Measurements from ENCODE around the gene DNAH1.

DNAH1 gene

DNA sequence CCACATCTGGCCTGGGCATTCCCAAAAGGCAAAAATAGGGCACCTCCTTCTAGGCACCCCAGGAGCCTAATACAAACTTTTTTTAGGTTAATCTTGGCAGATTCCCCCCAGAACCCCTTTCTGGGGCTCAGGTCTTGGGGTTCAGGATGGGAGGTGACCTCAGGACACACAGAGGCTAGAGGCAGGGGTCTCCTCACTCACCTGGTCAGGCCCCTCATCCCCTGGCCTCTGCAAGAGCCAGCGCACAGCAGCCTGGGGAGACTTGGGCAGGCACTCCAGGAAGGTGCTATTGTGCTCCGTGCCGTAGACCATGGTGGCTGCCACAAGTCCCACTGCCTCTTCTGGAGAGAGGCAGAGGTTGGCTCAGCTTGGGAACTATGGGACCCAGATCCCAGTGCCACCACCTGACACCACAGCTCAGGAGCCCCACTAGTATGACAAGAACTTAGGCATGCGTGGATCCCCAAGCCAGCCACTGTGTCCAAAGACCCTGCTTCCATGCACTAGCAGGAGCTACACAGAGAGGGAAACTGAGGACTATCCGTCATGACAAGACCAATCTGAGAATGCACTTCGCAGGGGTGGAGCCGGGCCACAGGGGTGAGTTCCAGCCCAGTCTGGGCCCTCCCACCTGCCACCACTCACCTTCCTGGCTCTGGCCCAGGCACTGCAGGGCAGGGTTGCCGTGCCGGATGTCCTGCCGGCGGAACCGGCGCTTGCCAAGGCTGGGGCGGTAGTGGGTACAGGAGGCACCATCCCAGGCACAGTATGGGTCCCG, 121.4 kb downstream of the DNAH1 start:
- DNase-seq, result no peak

- no peak for DNase-seq
Measured at GRCh38 chr3:52438104-52438376, 121.9 kb downstream of the DNAH1 start.

DNA sequence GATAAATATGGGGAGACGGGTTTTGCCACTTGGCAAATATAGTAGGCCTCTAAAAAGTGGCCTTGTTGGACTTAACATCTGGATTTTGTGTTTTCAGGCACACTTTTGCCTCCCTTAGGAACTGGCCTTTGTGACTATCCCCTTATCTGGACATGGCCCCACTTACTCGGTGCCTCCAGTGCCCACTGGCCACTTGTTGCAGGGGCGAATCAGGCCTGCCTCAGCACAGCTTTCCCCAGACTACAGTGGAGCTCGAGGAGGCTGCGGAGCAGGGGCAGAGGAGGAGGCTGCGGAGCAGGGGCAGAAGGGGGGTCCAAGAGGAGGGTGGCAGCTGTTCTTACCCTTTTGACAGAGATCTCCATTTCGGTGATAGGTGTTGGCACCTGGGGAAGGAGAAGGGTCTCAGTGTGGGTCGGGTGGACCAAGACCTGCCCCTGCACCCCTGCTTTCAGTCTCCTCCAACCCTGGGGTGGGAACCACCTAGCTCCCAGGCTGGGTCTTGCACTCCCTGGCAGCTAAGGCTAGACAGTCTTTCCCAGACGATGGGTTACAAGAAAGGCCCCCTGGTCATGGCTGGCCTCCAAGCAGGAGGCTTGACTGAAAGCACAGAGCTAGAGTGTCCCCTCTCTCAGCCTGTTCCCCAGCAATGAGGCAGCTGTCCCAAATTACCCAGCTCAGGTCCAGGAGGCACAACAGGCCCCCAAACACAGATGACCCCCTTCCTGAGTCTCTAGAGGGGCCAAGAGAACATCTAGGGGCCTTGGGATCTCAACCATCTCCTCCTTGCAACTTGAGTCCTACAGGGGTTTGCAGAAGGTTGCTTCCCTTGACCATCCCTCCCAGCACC, 122.7 kb downstream of the DNAH1 start:
- no peak for DNase-seq

DNA sequence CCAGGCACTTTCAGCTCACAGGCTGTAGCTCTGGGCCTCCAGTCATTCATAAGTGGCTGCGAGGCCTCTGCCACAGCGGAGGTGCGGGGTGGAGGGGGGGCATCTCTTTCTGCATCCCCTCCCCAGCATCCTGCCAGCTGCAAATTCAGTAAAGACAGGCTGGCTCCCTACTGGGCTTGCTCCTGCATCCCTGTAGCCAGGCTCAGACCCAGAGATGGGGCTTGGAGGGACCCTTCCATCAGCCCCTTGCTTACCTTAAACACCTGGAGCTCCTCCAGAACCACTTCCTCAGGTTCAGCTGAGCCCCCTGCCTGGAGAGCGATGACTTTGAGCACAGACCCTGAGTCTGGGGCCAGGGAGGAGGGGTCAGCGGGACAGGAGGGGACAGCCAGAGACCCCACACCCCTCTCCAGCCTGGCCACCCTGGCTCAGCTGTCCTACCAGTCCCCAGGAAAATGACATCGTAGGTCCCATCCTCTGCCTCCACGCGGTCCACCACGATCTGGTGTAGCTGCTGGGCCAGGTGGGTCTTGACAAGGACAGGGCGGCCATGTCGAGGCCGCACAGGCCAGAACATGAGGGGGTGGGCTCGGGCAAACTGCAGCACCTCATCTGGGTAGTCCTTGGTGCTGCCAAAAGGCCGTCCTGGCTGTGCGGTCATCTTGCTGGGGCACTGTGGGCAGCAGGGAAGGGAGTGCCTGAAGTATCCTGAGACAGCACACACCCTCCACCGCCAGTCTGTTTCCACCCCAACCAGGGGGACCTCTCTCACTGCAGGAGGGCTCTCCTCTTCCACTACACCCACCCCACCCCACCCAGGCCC, 123.5 kb downstream of the DNAH1 start:
- DNase-seq, result no peak

DNA sequence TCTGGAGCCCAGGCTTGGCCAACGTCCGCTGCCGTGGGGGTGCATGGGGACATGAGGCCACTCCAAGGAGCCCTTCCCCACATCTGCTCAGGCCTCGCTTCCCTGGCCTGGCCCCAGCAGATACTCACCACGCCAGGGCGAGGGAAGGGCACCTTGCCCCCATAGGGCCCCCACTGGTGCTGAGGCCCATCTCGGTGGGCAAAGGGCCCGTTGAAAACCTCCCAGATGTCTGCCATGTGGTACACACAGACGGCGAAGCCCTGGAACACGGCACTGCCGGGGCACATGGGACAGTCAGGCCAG, 124.1 kb downstream of the DNAH1 start:
- no peak for DNase-seq

DNA sequence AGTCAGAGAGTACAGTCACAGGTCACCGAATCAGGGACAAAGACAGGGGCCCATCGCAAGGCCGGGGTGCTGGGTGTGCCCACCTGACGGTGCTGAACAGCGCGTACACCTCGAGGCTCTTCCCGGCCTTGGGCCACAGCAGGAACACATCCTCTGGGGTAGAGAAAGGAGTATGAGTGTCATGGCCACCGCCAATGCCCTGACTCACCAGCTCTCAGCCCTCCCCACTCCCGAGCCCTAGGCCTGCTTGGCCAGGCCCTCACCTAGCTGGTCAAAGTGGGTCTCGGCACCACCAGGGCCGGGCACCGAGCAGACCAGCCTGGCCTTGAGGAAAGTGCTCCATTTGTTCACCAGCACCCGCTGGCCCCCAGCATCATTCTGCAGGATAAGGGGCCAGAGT, 124.6 kb downstream of the DNAH1 start:
- no peak for DNase-seq

- DNase-seq, result no peak
Measured at GRCh38 chr3:52441091-52441771, 125.1 kb downstream of the DNAH1 start.

DNA sequence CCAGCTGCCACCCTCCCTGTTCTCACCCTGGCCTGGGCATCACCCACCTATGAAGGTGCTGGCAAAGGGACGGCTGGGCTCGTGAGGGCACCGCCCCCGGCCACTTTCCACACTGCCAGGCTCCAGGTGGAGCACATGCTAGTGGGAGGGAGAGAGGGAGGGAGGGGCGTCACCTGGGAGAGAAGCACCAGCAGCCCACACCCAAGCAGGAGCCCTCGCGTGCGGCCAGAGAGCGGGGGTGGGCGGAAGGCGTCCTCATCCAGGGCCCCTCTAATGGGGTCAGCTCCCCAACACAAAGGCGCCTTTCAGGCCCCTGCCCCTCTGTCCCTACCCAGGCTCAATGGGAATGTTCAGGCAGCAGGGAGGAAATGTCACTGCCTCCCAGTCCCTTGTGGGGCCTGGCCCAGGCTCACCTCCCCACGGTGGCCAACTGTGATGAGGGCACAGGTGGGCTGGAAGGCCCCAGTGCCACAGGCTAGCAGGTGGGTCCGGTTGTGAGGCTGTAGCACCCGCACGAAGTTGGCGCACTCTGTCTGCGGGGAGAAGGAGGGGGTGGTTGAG, 125.7 kb downstream of the DNAH1 start:
- DNase-seq, result no peak

DNA sequence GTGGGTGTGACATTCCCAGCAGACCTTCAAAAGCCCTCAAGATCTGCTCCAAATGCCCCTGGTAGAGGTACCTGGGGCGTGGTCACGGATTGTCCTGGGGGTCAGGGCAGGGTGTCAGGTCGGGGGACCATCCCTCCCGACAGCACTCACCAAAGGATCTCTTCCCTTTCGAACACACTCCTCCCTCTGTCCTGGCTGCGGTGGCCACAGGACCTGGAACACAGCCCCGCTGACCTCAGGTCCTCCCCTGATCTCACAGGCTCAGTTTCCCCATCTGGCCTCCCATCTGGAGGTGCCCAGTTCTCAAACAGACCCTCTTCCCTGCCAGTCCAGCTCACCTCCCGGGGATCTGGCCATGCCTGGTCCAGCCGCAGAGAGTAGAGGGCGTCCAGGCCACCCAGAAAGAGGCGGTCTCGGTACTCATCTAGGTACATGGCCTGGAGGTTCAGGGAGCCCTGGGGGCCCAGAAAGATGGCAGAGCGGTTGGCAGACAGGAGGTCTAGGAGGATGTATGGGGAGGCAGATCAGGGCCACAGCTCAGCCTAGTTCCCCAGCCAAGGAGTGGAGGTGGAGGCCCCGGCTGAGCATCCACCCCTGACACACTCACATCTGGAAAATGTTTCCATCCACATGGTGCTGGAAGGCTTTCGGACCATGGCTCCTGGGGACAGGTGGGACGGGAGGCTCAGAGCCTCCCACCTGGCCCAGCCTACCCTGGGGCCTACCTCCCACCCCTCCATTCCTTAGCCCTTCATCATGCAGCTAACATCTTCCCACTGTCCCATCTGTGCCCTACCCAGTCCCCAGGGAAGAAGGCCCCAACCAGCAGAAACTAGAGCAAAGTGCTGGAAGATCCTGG, 126.5 kb downstream of the DNAH1 start:
- DNase-seq, result no peak

DNA sequence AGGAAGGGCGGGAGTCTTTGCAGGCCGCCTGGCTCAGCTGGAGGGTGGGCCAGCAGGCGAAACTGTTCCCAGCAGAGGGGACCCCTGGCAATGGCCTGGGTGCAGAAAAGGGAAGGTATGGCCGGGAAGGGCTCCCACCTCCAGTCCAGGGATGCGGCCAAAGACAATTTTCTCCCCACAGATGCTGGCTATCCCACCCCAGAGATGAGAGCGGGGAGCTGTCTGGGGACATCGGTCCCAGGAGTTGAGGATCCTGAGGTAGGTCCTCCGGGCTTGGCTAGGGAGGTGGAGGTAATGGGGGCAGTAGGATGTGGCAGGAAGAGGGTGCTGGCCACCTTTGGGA, 127.1 kb downstream of the DNAH1 start:
- no peak for DNase-seq

- peak in 1 of 2 experiments; percentile 10 for DNase-seq
Measured at GRCh38 chr3:52443791-52444687, 127.9 kb downstream of the DNAH1 start.

DNA sequence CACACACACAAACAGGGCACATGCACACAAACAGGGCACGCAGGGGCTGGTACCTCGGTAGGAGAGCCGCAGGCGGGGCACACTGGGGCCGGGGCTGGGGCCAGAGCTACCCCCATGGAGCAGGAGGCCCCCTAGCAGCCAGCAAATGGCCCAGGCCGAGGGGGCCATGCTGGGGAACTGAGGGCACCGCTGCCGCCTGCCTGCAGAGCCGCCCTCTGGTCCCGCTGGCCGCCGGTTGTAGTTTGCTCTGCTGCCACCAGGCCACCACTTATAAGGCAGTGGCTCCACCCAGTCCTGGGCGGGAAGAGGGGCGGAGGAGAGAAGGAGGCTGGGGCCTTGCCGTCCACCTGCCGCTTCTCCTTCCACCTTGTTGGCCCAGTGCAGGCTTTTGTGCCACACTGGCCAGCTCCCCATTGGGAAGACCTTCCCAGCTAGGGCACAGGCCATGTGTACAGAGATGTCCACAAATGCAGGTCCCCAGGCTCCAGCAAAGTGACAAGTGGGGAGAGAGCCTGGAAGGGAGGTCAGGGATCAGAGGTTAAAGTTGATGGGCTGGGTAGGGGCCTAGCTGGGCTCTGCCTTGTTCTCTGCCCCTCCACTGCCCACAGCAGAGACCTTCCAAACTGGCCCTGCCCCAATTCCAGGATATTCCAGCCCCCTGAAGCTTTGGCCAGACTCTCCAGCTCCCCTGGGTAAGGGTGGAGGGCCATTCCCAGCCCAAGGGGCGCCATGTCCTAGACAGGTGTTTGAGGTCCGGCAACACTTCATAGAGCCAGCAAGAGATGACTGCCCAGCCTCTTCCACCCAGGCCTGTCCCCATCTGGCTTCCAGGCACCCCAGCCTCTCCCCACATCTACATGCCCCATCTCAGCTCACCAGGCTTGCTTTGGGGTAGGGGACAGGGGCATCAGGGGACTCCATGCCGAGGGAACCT, 129.0 kb downstream of the DNAH1 start, which contains the start of gene SEMA3G:
TSS of gene SEMA3G (minus strand) at position 244 of the 934 bp plus-strand sequence. CDS start at position 168, 76 bp downstream.
- DNase-seq, result peak in 1 of 2 experiments; percentile 20

DNA sequence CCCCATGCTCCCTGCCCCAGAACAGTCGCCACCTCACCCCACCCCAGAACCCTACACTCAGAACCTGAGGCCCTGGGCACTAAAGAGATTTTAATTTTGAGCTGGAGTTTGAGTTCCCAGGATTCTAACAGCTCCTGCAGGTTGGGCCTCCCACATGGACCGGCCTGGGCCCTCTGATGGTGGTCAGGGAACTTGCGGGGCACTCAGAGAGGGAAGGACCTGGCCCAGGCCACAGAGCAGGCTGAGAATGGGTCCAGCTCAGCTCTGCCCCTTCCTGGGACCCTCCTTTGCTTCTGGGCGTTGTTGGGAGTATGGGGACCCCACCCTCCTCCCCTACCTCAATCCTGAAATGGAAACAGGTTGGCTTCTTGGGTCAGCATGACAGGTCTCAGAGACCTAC, 129.9 kb downstream of the DNAH1 start:
- DNase-seq, result no peak

DNA sequence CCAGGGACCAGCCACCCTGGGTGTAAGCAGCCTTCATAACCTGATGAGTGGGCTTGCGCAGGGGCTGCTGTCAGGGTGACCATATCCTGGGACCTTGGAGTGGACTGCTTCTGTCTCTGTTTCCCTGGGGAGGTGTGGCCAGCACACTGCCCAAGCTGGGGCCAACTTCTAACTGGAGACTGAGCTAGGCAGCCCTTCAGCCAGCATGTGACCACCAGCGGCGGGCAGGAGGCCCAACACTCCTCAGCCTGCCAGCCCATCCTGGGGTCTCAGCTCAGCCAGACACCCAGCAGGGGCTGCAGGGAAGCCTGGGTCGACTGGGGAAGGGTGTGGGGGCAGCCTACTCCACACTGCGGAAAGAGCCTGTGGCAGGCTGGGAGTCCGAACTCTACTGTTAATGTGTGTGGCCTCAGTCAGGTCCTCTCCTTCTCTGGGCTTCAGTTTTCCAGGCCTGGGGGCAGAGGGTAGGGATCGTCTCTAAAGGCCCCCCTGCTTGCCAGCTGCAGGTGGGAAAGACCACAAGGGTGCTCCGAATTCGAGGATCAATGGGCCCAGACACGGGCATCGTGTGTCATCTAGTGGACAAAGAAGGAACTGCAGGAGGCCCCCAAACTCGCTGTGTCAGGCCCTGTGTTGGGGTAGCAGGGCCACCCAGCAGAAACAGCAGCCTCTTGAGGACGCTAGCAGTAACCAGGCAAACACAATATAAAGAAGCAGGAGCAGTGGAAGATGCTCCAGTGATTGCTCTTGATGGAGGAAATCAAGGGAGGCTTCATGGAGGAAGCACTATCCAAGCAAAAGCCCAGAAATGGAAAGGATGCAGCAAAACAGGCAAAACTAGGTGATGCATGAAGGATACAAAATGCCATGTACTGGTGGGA, 130.8 kb downstream of the DNAH1 start:
- DNase-seq, result peak in 1 of 2 experiments; percentile 65

DNA sequence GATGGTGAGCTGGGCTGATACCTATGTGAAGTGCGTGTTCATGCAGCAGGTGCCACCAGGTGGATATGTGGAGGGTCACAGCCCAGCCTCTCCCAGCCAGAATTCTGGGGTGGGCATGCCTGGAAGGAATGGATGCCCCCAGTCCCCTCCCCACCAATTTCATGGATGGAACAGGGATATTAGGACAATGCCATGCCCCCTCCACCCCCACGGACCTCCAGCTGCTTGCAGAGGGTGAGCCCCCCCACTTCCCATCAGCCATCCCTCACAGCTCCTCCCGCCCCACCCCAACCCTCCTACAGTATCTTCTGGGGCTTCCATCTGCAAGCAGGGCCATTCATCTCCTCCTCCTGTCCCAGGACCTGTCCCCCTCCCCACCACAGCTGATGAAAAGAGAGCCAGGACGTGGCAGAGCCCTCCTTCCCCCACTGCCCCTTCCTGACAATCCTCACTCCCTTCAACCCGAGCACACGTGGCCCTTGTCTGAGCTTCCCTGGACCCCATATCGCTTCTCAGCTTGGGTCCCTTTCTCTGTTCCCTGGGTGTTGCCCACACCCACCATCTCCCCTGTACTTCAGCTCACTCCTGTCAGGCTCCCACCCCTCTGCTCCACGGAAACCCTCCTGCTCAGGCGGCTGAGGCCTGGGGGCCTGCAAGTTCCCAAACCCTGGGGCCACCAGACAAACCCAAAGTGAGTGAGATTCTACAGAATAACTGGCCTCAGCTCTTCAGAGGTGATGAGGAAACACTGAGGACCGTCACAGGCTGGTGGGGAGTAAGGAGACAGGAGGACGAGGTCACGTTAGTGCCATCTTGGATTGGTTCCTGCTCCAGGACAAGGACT, 131.6 kb downstream of the DNAH1 start:
- DNase-seq, result no peak

Data from NCI-H524 (cell line).